GM12873 (cell line): Measurements from ENCODE around the gene CCDC177.

Experiments used
- TF ChIP-seq, protein P1 (sequence below): IDR thresholded peaks from 2 replicates; pipeline ENCODE4 v1.5.1; 2012; ENCODE audit warnings: low read depth, mild to moderate bottlenecking, moderate library complexity, low read length, control low read depth; ENCODE audit not compliant: insufficient read depth; ENCODE audit errors: missing control alignments

CCDC177 gene

DNA sequence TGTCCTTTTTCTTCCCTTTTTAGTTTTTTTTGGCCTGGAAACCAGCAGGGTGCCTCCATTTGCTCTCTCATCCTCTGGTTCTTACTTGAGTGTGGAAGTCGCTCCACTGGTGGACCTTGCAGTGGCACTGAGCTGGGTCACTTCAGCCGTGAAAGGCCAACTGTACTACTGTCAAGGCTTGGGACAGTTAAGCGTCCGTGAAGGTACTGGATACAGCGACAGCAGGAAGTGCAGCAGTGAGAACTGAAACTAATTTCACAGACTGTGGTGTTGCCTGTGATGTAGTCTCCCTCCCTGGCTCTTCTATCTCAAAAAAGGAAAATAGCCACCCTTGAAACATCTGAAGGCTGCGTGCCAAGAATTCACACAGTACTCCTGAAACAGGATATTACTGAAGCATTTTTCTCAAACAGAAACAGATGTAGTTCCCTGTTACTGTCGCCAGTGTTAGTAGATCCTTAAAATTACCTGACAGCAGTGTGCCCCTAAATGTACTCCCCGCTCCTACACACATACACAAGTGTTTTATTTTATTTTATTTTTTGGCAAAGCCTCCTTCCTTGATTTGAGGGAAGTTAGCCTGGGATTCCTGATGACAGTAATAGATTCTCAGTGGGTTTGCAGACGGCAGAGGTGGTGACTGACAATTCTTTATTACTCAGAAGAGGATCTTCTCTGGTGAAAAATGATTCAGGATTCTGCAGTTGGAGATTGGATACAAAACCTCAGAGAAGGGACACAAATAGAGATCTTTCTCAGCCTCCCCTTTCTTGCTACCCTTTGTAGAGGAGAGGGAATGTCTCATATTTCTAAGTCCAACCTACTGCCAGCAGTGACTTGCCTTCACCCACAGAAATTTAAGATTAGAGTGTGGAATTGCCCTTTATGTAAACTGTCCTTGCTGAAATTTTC, 41.1 kb upstream of the CCDC177 start:
- TF ChIP-seq, protein P1, sequence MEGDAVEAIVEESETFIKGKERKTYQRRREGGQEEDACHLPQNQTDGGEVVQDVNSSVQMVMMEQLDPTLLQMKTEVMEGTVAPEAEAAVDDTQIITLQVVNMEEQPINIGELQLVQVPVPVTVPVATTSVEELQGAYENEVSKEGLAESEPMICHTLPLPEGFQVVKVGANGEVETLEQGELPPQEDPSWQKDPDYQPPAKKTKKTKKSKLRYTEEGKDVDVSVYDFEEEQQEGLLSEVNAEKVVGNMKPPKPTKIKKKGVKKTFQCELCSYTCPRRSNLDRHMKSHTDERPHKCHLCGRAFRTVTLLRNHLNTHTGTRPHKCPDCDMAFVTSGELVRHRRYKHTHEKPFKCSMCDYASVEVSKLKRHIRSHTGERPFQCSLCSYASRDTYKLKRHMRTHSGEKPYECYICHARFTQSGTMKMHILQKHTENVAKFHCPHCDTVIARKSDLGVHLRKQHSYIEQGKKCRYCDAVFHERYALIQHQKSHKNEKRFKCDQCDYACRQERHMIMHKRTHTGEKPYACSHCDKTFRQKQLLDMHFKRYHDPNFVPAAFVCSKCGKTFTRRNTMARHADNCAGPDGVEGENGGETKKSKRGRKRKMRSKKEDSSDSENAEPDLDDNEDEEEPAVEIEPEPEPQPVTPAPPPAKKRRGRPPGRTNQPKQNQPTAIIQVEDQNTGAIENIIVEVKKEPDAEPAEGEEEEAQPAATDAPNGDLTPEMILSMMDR, result peak; percentile 7

DNA sequence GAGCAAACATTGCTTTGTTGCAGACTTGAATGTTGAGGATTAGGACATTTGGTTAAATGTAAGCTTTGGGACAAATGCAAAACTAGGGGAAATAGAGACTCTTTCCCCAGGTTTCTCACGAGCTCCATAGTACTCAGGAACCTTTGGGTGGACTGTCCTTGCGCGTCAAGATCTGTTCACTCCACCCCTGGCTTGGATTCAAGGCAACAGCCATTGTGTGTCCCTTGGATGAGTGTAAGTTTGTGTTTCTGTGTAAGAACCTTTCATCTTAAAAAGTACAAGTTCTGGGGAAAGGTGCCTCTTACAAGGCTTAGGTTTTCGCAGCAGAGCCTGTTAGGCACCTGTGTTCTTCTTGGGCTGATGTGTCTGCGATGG, 40.4 kb upstream of the CCDC177 start:
- TF ChIP-seq, protein P1, result no peak

DNA sequence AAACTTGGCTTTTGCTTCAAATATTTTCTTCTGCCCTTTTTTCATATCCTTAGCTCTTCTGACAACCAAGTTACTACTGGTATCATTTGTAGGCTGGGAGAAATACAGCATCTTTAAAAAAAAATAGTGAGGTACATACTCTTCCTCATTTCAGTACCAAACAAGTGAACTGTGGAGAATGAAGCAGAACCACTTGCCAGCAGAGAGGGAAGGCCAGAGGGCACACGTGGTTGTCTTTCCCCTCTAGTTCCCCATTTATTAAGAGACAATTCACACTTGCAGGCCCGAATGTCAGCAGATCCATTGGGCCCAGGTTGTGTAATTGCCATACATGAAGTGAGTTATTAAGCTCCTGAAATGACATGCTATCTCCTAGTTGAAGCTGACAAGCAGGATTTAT, 39.9 kb upstream of the CCDC177 start:
- TF ChIP-seq, protein P1, result no peak

DNA sequence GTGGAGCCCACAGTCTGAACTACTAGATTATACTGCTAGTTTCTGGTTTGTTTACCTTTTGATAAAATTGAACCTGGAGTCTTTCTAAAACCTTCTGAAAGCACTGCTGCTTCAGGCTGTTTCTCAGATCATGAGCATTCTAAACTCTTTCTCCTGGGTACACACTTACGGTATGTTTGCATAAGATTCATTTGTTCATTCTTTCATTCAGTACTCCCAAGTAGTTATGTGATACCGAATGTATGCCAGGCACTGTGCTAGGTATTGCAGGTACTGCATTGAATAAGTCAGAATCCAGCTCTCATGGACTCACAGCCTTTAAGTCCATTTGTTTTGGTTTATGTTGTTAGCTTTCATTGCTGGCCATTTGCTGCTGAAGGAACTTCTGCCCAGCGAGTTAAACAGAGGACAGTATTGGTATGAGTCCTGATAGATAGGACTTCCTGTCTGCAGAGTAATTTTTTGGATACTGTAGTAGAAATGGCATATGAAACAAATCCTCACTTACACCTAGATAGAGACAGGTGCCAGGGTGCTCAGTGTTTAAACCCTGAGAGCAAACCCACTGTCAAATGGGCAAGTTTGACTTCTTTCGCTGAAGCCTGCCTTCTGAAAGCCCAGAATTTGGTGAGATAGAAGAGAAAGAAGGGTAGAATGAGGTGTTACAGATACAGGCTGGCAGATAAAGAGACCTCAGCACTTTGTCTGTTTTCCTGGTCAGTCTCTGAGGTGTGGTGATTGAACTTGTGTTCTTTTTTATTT, 38.8 kb upstream of the CCDC177 start:
- TF ChIP-seq, protein P1, result no peak

DNA sequence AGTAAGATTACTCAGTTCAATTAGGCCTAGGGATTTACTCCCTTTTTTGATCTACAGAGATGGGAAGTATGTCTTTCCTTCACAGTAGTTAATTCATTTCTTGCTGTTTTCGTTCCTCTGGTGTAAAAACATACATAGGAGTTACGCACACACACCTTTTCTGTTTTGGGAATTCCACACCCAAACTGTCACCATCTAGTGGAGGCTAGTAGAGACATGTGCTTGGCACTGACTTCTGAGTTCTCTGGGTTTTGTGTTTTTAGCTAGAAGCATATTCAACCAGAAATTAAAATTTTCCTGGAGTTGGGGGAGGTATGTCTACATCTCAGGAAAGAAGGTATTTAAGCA, 38.1 kb upstream of the CCDC177 start:
- TF ChIP-seq, protein P1, result peak; percentile 29

DNA sequence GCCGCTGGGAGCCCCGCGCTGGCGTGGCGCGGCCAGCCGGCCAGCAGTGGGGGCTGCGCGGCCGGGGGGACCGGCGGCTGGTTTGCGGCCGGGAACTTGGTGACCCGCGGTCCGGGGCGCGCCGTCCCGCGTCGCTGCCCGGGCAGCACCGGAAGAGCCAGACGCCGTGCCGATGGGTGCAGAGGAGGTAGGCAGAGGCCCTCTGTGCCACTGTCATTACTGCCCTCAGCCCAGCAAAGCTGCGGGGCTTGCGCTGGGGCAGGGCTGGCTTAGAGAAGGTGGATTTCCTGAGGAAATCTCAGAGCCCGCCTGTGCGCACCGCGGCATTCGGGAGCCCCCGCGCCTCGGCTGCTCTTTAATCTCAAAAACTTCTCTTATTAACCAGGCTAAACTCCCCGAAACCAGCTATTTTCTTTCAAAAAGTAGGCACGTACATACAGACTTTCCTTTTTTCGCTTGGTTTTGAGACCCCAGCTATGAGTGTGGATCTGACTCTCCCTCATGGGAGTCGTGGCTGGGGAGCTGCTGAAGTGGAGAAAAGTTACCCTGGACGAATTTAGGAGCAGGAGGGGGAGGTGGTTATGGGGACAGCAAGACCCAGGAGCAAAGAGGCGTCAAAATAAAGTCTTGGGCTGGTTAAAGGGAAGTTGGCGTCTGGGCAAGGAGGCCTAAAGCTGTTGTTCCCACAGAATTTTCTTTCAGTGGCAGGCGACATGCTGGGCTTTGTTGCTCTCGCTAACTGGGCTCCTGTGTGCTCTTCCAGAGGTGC, 37.5 kb upstream of the CCDC177 start:
- TF ChIP-seq, protein P1, result no peak
